HCT116 (cell line): Measurements from ENCODE around the gene SMYD3. TPM values are rescaled to one million over a fixed set of nuclear protein-coding genes. Genes with fewer than 3 reads are reported as not detected.

Experiments
- ATAC-seq: fragments of 200-7000 bp; cut with Tn5 transposase; 2 replicates; pipeline ENCODE4 v1.9.1; 2020; ENCODE audit warnings: mild to moderate bottlenecking, moderate library complexity
- BruUV-seq: library from RNA; stranded (reverse); fragments of 400-500 nt; replicated peaks from 2 replicates; lab custom pipeline; 2021; lab: Mats Ljungman, UMichigan
- CTCF ChIA-PET: fragments of 300-600 bp; sonication (Branson Sonifier 250); formaldehyde crosslinking; loops from one replicate; lab custom pipeline; 2021; ENCODE audit warnings: antibody characterized with exemption; lab: Charles Lee
- POLR2A ChIA-PET: fragments of 300-600, 350-600 bp; sonication (Branson Sonifier 250); formaldehyde crosslinking; loops from one replicate; lab custom pipeline; 2021; ENCODE audit warnings: antibody characterized with exemption; lab: Charles Lee
- RAD21 ChIA-PET, 2 experiments: fragments of 300-600 bp; sonication (Branson Sonifier 250); formaldehyde crosslinking; loops; one replicate each; lab custom pipeline; 2023; ENCODE audit warnings: low total read pairs in 2 of 2; ENCODE audit not compliant: uncharacterized antibody in 2 of 2, unreplicated experiment in 2 of 2, low non-redundant PET in 1 of 2; lab: Charles Lee
- DNase-seq: peaks from one replicate; pipeline ENCODE4 v3.0.0-alpha.2; 2010; ENCODE audit warnings: low read depth, low spot score
- H2AFZ ChIP-seq: fragments of 200-600 bp; shearing (Covaris generic), sonication (generic); 2 replicates; pipeline ENCODE4 v1.6.1; 2017; ENCODE audit warnings: low read depth, mixed run types, mixed read lengths, antibody characterized with exemption, low read length; ENCODE audit not compliant: poor library complexity, severe bottlenecking
- H3K27ac ChIP-seq: 2 replicates; pipeline ENCODE4 v1.5.1; 2012; ENCODE audit warnings: low read depth, low read length
- H3K27me3 ChIP-seq: fragments of 200-600 bp; sonication (generic); 2 replicates; pipeline ENCODE4 v1.6.1; 2016; ENCODE audit warnings: mixed run types, low read length, mixed read lengths; ENCODE audit not compliant: insufficient read depth
- H3K36me3 ChIP-seq, 2 experiments: fragments of 200-500 bp in 1 of 2; fragments of 200-600 bp in 1 of 2; sonication (Bioruptor generic) in 1 of 2; sonication (generic) in 1 of 2; 2 replicates each; pipeline versions ENCODE4 v1.5.1 to v1.6.1; 2014 to 2016; ENCODE audit warnings: low read length in 2 of 2, inconsistent platforms in 1 of 2, mixed read lengths in 1 of 2, mixed run types in 1 of 2; ENCODE audit not compliant: insufficient read depth in 2 of 2, control insufficient read depth in 1 of 2
- H3K4me1 ChIP-seq, 2 experiments: fragments of 200-600 bp in 1 of 2; sonication (generic) in 1 of 2; 2 replicates each; pipeline versions ENCODE4 v1.5.1 to v1.6.1; 2012 to 2017; ENCODE audit warnings: low read length in 2 of 2, inconsistent platforms in 1 of 2, mild to moderate bottlenecking in 1 of 2, mixed read lengths in 1 of 2, mixed run types in 1 of 2, moderate library complexity in 1 of 2; ENCODE audit not compliant: insufficient read depth in 2 of 2, control insufficient read depth in 1 of 2
- H3K4me2 ChIP-seq: fragments of 200-600 bp; sonication (generic); 2 replicates; pipeline ENCODE4 v1.6.1; 2017; ENCODE audit warnings: mixed run types, low read length, mixed read lengths
- H3K4me3 ChIP-seq, 2 experiments: fragments of 200-600 bp in 1 of 2; sonication (generic) in 1 of 2; replicated peaks in 1 of 2; 2 replicates each; pipeline ENCODE4 v1.5.1; 2011 to 2016; ENCODE audit warnings: low read length in 2 of 2, control low read depth in 1 of 2, low read depth in 1 of 2, mild to moderate bottlenecking in 1 of 2, mixed read lengths in 1 of 2, mixed run types in 1 of 2
- H3K79me2 ChIP-seq: fragments of 200-600 bp; sonication (generic); 2 replicates; pipeline ENCODE4 v1.6.1; 2017; ENCODE audit warnings: mild to moderate bottlenecking, mixed run types, low read length, moderate library complexity, mixed read lengths; ENCODE audit not compliant: insufficient read depth
- H3K9ac ChIP-seq: fragments of 200-600 bp; sonication (generic); 2 replicates; pipeline ENCODE4 v1.6.1; 2016; ENCODE audit warnings: low read length, mixed read lengths
- H3K9me2 ChIP-seq: fragments of 200-600 bp; sonication (generic), shearing (Covaris generic); 2 replicates; pipeline ENCODE4 v1.6.1; 2017; ENCODE audit warnings: mixed run types, mild to moderate bottlenecking, moderate library complexity; ENCODE audit not compliant: insufficient read depth
- H3K9me3 ChIP-seq, 2 experiments: fragments of 200-500 bp in 1 of 2; fragments of 200-600 bp in 1 of 2; sonication (Bioruptor generic) in 1 of 2; sonication (generic) in 1 of 2; 2 replicates each; pipeline ENCODE4 v1.6.1; 2014 to 2017; ENCODE audit warnings: low read length in 2 of 2, mixed read lengths in 2 of 2, inconsistent platforms in 1 of 2, low read depth in 1 of 2, mild to moderate bottlenecking in 1 of 2, mixed run types in 1 of 2, moderate library complexity in 1 of 2; ENCODE audit not compliant: control insufficient read depth in 1 of 2, insufficient read depth in 1 of 2
- H4K20me1 ChIP-seq: fragments of 200-600 bp; sonication (generic), shearing (Covaris generic); 2 replicates; pipeline ENCODE4 v1.6.1; 2017; ENCODE audit warnings: mixed run types, mild to moderate bottlenecking, moderate library complexity; ENCODE audit not compliant: insufficient read depth
- CBX3 ChIP-seq: IDR thresholded peaks from 2 replicates; pipeline ENCODE4 v1.6.1; 2012; ENCODE audit warnings: low read depth
- EGR1 ChIP-seq: IDR thresholded peaks from 2 replicates; pipeline ENCODE4 v1.6.1; 2012; ENCODE audit warnings: low read depth
- EZH2 ChIP-seq: fragments of 200-600 bp; sonication (generic); IDR thresholded peaks from 2 replicates; pipeline ENCODE4 v1.6.1; 2017; ENCODE audit warnings: antibody characterized with exemption, mixed run types
- EZH2phosphoT487 ChIP-seq: fragments of 200-600 bp; IDR thresholded peaks from 2 replicates; pipeline ENCODE4 v1.6.1; 2018; ENCODE audit warnings: antibody characterized with exemption, borderline replicate concordance
- JUND ChIP-seq: IDR thresholded peaks from 2 replicates; pipeline ENCODE4 v1.6.1; 2012
- RAD21 ChIP-seq: IDR thresholded peaks from 2 replicates; pipeline ENCODE4 v1.6.1; 2012; ENCODE audit warnings: low read depth, mild to moderate bottlenecking
- SIN3A ChIP-seq: IDR thresholded peaks from 2 replicates; pipeline ENCODE4 v1.6.1; 2012; ENCODE audit warnings: low read depth
- SP1 ChIP-seq: IDR thresholded peaks from 2 replicates; pipeline ENCODE4 v1.6.1; 2012; ENCODE audit warnings: low read depth
- SRF ChIP-seq: IDR thresholded peaks from 2 replicates; pipeline ENCODE4 v1.6.1; 2012; ENCODE audit warnings: low read depth
- ZFX ChIP-seq: fragments of 450-650 bp; IDR thresholded peaks from 2 replicates; pipeline ENCODE4 v1.6.1; 2017
- intact Hi-C: fragments of 100-400 bp; cut with micrococcal nuclease; formaldehyde crosslinking; loops from 2 replicates; pipeline ENCODE4 v1.10.0; 2022
- total RNA-seq: library from RNA; stranded (reverse); gene quantifications from one replicate; pipeline ENCODE4 v1.2.1, GENCODE V29; 2021; ENCODE audit not compliant: unreplicated experiment
- TF ChIP-seq, protein P1 (sequence below): IDR thresholded peaks from 2 replicates; pipeline ENCODE4 v1.6.1; 2012
- TF ChIP-seq, protein P2 (sequence below), 3 experiments: fragments of 200-600 bp in 1 of 3; sonication (generic) in 1 of 3; IDR thresholded peaks in 2 of 3; conservative IDR thresholded peaks in 1 of 3; 2 replicates each; pipeline ENCODE4 v1.5.1; 2012 to 2017; ENCODE audit warnings: low read depth in 2 of 3, low read length in 2 of 3, antibody characterized with exemption in 1 of 3, borderline replicate concordance in 1 of 3, control low read depth in 1 of 3, mild to moderate bottlenecking in 1 of 3, mixed read lengths in 1 of 3, mixed run types in 1 of 3, moderate library complexity in 1 of 3; ENCODE audit not compliant: insufficient read depth in 1 of 3
- TF ChIP-seq, protein P3 (sequence below): IDR thresholded peaks from 2 replicates; pipeline ENCODE4 v1.6.1; 2012
- TF ChIP-seq, protein P4 (sequence below): IDR thresholded peaks from 2 replicates; pipeline ENCODE4 v1.6.1; 2011; ENCODE audit warnings: mild to moderate bottlenecking, low read length, moderate library complexity; ENCODE audit not compliant: insufficient replicate concordance; ENCODE audit errors: extremely low read depth

The SMYD3 gene
- total RNA-seq, 1 experiment from 2014 or later, result 33.6 TPM

DNA sequence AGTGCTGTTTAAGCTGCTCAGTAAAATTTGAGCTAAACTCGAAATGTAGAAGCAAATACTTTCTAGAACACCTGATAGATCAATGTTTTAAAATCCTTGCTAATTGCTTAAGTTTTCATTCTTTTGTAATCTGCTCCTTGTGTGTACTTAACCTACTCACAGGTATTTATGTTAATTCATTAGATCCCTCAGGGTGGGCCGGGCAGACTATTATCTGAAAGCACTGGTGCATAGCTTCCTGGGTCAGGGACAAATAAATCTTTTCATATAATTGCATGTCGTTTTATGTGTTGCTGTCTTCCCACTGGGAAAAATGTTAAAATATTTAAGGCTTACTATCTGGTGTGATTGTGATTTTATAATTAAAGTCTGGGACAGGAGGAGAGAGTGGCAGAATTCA lies 440.5 kb downstream of the SMYD3 start:
- no peak for TF ChIP-seq SRF
- TF ChIP-seq JUND, result no peak
- TF ChIP-seq, protein P1, sequence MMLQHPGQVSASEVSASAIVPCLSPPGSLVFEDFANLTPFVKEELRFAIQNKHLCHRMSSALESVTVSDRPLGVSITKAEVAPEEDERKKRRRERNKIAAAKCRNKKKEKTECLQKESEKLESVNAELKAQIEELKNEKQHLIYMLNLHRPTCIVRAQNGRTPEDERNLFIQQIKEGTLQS, result no peak
- TF ChIP-seq, protein P2, sequence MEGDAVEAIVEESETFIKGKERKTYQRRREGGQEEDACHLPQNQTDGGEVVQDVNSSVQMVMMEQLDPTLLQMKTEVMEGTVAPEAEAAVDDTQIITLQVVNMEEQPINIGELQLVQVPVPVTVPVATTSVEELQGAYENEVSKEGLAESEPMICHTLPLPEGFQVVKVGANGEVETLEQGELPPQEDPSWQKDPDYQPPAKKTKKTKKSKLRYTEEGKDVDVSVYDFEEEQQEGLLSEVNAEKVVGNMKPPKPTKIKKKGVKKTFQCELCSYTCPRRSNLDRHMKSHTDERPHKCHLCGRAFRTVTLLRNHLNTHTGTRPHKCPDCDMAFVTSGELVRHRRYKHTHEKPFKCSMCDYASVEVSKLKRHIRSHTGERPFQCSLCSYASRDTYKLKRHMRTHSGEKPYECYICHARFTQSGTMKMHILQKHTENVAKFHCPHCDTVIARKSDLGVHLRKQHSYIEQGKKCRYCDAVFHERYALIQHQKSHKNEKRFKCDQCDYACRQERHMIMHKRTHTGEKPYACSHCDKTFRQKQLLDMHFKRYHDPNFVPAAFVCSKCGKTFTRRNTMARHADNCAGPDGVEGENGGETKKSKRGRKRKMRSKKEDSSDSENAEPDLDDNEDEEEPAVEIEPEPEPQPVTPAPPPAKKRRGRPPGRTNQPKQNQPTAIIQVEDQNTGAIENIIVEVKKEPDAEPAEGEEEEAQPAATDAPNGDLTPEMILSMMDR (IDR thresholded peaks at IDR 0.05 in 2 of 3, conservative IDR thresholded peaks at IDR 0.05 in 1 of 3; ENCODE audit: borderline replicate concordance in 1 of 3, insufficient read depth in 1 of 3, low read depth in 2 of 3, low read length in 2 of 3), result no peak
- TF ChIP-seq, all 23 proteins: peak for 0
- ChIA-PET RAD21 (no interaction called here), POLR2A (no interaction called here), CTCF (no interaction called here)
- DNase-seq (no peak), ATAC-seq (no peak)
- Histone ChIP-seq H3K27ac (no peak overlapping the region), H3K27me3 (no peaks in the 10 kb centered on the region), H2AFZ (no peak overlapping the region), H3K9ac (no peak overlapping the region), H3K9me3 (no peaks in the 10 kb centered on the region), H3K36me3 (no peaks in the 10 kb centered on the region), H3K4me1 (no peaks in the 10 kb centered on the region), H4K20me1 (no peaks in the 10 kb centered on the region), H3K4me3 (no peak overlapping the region), H3K9me2 (no peaks in the 10 kb centered on the region), H3K4me2 (no peak overlapping the region), H3K79me2 (no peaks in the 10 kb centered on the region)
- BruUV-seq, result no TSS peak
- intact Hi-C loops, result no loop called here

DNA sequence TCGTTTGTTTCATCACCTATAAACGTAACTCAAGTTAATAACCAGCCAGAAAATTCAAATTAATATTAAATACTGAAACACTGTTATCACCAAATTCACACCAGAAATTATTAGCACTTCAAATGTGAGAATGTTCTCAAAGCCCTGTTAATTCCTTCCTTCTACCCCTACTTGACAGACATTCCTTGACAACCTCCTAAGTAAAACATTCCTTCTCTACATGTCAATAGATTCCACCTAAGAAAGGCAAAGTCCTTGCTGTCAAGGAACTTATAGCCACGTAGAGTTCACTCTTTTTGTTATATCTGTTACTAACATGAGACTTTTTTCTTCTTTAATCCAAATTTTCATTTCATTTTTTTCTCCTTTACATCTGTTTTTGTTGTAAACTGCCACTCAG lies 441.5 kb downstream of the SMYD3 start:
- BruUV-seq, result no TSS peak
- H3K9ac ChIP-seq, result no peak overlapping the region
- TF ChIP-seq, protein P3, sequence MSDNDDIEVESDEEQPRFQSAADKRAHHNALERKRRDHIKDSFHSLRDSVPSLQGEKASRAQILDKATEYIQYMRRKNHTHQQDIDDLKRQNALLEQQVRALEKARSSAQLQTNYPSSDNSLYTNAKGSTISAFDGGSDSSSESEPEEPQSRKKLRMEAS, result no peak
- no peak for TF ChIP-seq ZFX
- TF ChIP-seq, protein P2 (IDR thresholded peaks at IDR 0.05 in 2 of 3, conservative IDR thresholded peaks at IDR 0.05 in 1 of 3; ENCODE audit: borderline replicate concordance in 1 of 3, insufficient read depth in 1 of 3, low read depth in 2 of 3, low read length in 2 of 3), result no peak
- TF ChIP-seq JUND, result no peak
- TF ChIP-seq, protein P4, sequence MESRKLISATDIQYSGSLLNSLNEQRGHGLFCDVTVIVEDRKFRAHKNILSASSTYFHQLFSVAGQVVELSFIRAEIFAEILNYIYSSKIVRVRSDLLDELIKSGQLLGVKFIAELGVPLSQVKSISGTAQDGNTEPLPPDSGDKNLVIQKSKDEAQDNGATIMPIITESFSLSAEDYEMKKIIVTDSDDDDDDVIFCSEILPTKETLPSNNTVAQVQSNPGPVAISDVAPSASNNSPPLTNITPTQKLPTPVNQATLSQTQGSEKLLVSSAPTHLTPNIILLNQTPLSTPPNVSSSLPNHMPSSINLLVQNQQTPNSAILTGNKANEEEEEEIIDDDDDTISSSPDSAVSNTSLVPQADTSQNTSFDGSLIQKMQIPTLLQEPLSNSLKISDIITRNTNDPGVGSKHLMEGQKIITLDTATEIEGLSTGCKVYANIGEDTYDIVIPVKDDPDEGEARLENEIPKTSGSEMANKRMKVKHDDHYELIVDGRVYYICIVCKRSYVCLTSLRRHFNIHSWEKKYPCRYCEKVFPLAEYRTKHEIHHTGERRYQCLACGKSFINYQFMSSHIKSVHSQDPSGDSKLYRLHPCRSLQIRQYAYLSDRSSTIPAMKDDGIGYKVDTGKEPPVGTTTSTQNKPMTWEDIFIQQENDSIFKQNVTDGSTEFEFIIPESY, result no peak
- TF ChIP-seq, protein P1, result no peak
- no peak for TF ChIP-seq EZH2
- TF ChIP-seq RAD21, result no peak
- no peak for TF ChIP-seq EGR1
- TF ChIP-seq SP1, result no peak
- no peak for TF ChIP-seq CBX3
- no peak for TF ChIP-seq EZH2phosphoT487
- TF ChIP-seq SIN3A, result no peak

More for the DNA sequence above, 441.5 kb downstream of the SMYD3 start:
- no peaks in the 10 kb centered on the region for H3K27me3 ChIP-seq
- no peaks in the 10 kb centered on the region for H3K4me1 ChIP-seq
- ChIA-PET RAD21 (no interaction called here), POLR2A (no interaction called here), CTCF (no interaction called here)
- no peak overlapping the region for H2AFZ ChIP-seq
- H3K79me2 ChIP-seq, result no peaks in the 10 kb centered on the region
- no peak overlapping the region for H3K27ac ChIP-seq
- intact Hi-C loops, result no loop called here
- H3K36me3 ChIP-seq, result no peaks in the 10 kb centered on the region
- no peak overlapping the region for H3K4me3 ChIP-seq
- H3K9me3 ChIP-seq, result no peaks in the 10 kb centered on the region
- no peak for ATAC-seq
- no peak overlapping the region for H3K4me2 ChIP-seq
- no peak for DNase-seq
- no peaks in the 10 kb centered on the region for H3K9me2 ChIP-seq
- no peaks in the 10 kb centered on the region for H4K20me1 ChIP-seq
